GM21576 (cell line): ENCODE data around the gene ZFR2.
"Not testable (repeated sequence)": the region's sequence is repeated elsewhere in the genome, so short reads cannot be mapped to it uniquely, and the experiment has no call there.

ENCODE experiments used
- ATAC-seq: cut with Tn5 transposase; IDR thresholded peaks from one replicate; pipeline ENCODE4 v1.9.1; 2021; ENCODE audit warnings: mild to moderate bottlenecking, moderate library complexity; ENCODE audit not compliant: unreplicated experiment

The ZFR2 gene

GRCh38 chr19:3874695-3875094 is 5.9 kb upstream of the ZFR2 start:
- not testable (repeated sequence) for ATAC-seq

- no peak for ATAC-seq
Measured at GRCh38 chr19:3873151-3873550, 4.3 kb upstream of the ZFR2 start.

GRCh38 chr19:3867971-3868769 is 668 bp downstream of the ZFR2 start:
- ATAC-seq = no peak

- ATAC-seq = no peak
Measured at GRCh38 chr19:3866910-3867638, 1.8 kb downstream of the ZFR2 start.

- ATAC-seq = no peak
Measured at GRCh38 chr19:3863648-3864047, 5.2 kb downstream of the ZFR2 start.

- ATAC-seq = no peak
Measured at GRCh38 chr19:3862826-3863500, 5.9 kb downstream of the ZFR2 start.

- ATAC-seq = no peak
Measured at GRCh38 chr19:3860499-3860898, 8.3 kb downstream of the ZFR2 start.

GRCh38 chr19:3857449-3858003 is 11.3 kb downstream of the ZFR2 start:
- no peak for ATAC-seq

GRCh38 chr19:3855320-3855719 is 13.5 kb downstream of the ZFR2 start:
- no peak for ATAC-seq

- no peak for ATAC-seq
Measured at GRCh38 chr19:3852614-3853254, 16.1 kb downstream of the ZFR2 start.

GRCh38 chr19:3852177-3852511 is 16.7 kb downstream of the ZFR2 start:
- ATAC-seq = no peak

GRCh38 chr19:3851254-3852176 is 17.3 kb downstream of the ZFR2 start:
- no peak for ATAC-seq

GRCh38 chr19:3850320-3850972 is 18.4 kb downstream of the ZFR2 start:
- ATAC-seq = no peak

GRCh38 chr19:3849787-3850186 is 19.1 kb downstream of the ZFR2 start:
- ATAC-seq = no peak

- ATAC-seq = no peak
Measured at GRCh38 chr19:3849092-3849491, 19.7 kb downstream of the ZFR2 start.

- ATAC-seq = no peak
Measured at GRCh38 chr19:3844596-3844995, 24.2 kb downstream of the ZFR2 start.

GRCh38 chr19:3842948-3843347 is 25.9 kb downstream of the ZFR2 start:
- ATAC-seq = no peak

- no peak for ATAC-seq
Measured at GRCh38 chr19:3840804-3841203, 28.0 kb downstream of the ZFR2 start.

- ATAC-seq = no peak
Measured at GRCh38 chr19:3839941-3840340, 28.9 kb downstream of the ZFR2 start.

- no peak for ATAC-seq
Measured at GRCh38 chr19:3838661-3839060, 30.2 kb downstream of the ZFR2 start.
